IPS DF 6.9 (cell line): ENCODE data around the gene KIAA0513.

ENCODE experiments used
- DNase-seq: peaks from one replicate; pipeline ENCODE4 v3.0.0-alpha.2; 2013; ENCODE audit warnings: low read depth, low spot score
- H3K27ac ChIP-seq: one replicate; pipeline ENCODE4 v1.5.1; 2013; ENCODE audit warnings: low read length, control low read depth
- H3K27me3 ChIP-seq: 2 replicates; pipeline ENCODE4 v1.6.1; 2013; ENCODE audit warnings: mild to moderate bottlenecking, low read length; ENCODE audit not compliant: control insufficient read depth, insufficient read depth
- H3K36me3 ChIP-seq: 2 replicates; pipeline ENCODE4 v1.6.1; 2013; ENCODE audit warnings: low read length; ENCODE audit not compliant: control insufficient read depth, insufficient read depth
- H3K4me1 ChIP-seq: 2 replicates; pipeline ENCODE4 v1.6.1; 2013; ENCODE audit warnings: low read length; ENCODE audit not compliant: control insufficient read depth, insufficient read depth
- H3K4me3 ChIP-seq: 2 replicates; pipeline ENCODE4 v1.5.1; 2013; ENCODE audit warnings: mild to moderate bottlenecking, low read length
- H3K9me3 ChIP-seq: 2 replicates; pipeline ENCODE4 v1.6.1; 2013; ENCODE audit warnings: low read length, inconsistent platforms; ENCODE audit not compliant: control insufficient read depth, insufficient read depth
- WGBS: extraction: QIAGEN DNeasy Blood & Tissue Kit; methylation state at CpG from one replicate; pipeline ENCODE4 v1.1.7; 2013; ENCODE audit warnings: mixed read lengths, missing lambda C conversion rate; ENCODE audit not compliant: insufficient read length, insufficient coverage; 5-methylcytosine and 5-hydroxymethylcytosine counted together

Gene KIAA0513

GRCh38 chr16:85125570-85126393 lies 98.2 kb downstream of the KIAA0513 start:
- no peaks in the 10 kb centered on the region for H3K36me3 ChIP-seq
- no peaks in the 10 kb centered on the region for H3K9me3 ChIP-seq
- no peaks in the 10 kb centered on the region for H3K27me3 ChIP-seq
- no CpG with 5 or more reads among the region's 16 CpGs for WGBS
- peaks cover 5% of the 10 kb centered on the region; the same call in 1 of the 2 replicates for H3K4me1 ChIP-seq
- no peak overlapping the region for H3K4me3 ChIP-seq
- H3K27ac ChIP-seq, result no peak overlapping the region
- DNase-seq, result no peak

GRCh38 chr16:85126394-85126704 lies 98.8 kb downstream of the KIAA0513 start:
- Histone ChIP-seq H3K4me3 (no peak overlapping the region), H3K36me3 (no peaks in the 10 kb centered on the region), H3K4me1 (peaks cover 5% of the 10 kb centered on the region; the same call in 1 of the 2 replicates), H3K27ac (no peak overlapping the region), H3K27me3 (no peaks in the 10 kb centered on the region), H3K9me3 (no peaks in the 10 kb centered on the region)
- no CpG with 5 or more reads among the region's 12 CpGs for WGBS
- DNase-seq, result no peak

GRCh38 chr16:85126705-85127378 lies 99.2 kb downstream of the KIAA0513 start:
- no peaks in the 10 kb centered on the region for H3K9me3 ChIP-seq
- no peak overlapping the region for H3K27ac ChIP-seq
- no peak overlapping the region for H3K4me3 ChIP-seq
- H3K27me3 ChIP-seq, result no peaks in the 10 kb centered on the region
- DNase-seq, result no peak
- peaks cover 5% of the 10 kb centered on the region; the same call in 1 of the 2 replicates for H3K4me1 ChIP-seq
- H3K36me3 ChIP-seq, result no peaks in the 10 kb centered on the region
- WGBS, result no CpG with 5 or more reads among the region's 20 CpGs

GRCh38 chr16:85127379-85127723 lies 99.8 kb downstream of the KIAA0513 start:
- no peak for DNase-seq
- H3K27ac ChIP-seq, result no peak overlapping the region
- WGBS, result no CpG with 5 or more reads among the region's 3 CpGs
- no peaks in the 10 kb centered on the region for H3K9me3 ChIP-seq
- H3K27me3 ChIP-seq, result no peaks in the 10 kb centered on the region
- no peaks in the 10 kb centered on the region for H3K36me3 ChIP-seq
- H3K4me3 ChIP-seq, result no peak overlapping the region
- H3K4me1 ChIP-seq, result peaks cover 5% of the 10 kb centered on the region; the same call in 1 of the 2 replicates

GRCh38 chr16:85128079-85128837 lies 100.7 kb downstream of the KIAA0513 start:
- no peak for DNase-seq
- Histone ChIP-seq H3K27ac (no peak overlapping the region), H3K4me1 (peaks cover 5% of the 10 kb centered on the region; the same call in 1 of the 2 replicates), H3K4me3 (no peak overlapping the region), H3K36me3 (no peaks in the 10 kb centered on the region), H3K27me3 (no peaks in the 10 kb centered on the region), H3K9me3 (no peaks in the 10 kb centered on the region)
- WGBS, result no CpG with 5 or more reads among the region's 9 CpGs

- no peak overlapping the region for H3K27ac ChIP-seq
- no peak for DNase-seq
- WGBS, result no CpG with 5 or more reads among the region's 15 CpGs
- H3K27me3 ChIP-seq, result no peaks in the 10 kb centered on the region
- no peak overlapping the region for H3K4me3 ChIP-seq
- no peaks in the 10 kb centered on the region for H3K9me3 ChIP-seq
- peaks cover 5% of the 10 kb centered on the region; the same call in 1 of the 2 replicates for H3K4me1 ChIP-seq
- no peaks in the 10 kb centered on the region for H3K36me3 ChIP-seq
Measured at GRCh38 chr16:85129876-85130704, 102.5 kb downstream of the KIAA0513 start.

DNA sequence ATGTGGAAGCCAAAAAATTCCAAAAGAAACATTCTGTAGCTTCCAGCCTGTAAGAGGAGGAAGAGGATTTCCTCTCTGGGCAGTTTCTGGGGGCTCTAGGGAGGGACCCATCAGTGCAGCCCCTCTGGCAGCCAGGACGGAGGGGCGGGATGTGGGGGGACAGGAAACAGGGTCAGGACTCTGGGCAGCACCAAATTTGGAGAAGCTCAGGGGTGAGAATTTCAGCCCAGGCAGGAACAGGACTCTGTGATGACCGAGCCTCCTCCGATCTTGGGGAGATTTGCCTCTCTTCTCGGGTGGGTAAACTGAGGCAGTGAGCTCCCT lies 103.1 kb downstream of the KIAA0513 start:
- Histone ChIP-seq H3K27me3 (no peaks in the 10 kb centered on the region), H3K36me3 (no peaks in the 10 kb centered on the region), H3K4me3 (no peak overlapping the region), H3K9me3 (no peaks in the 10 kb centered on the region), H3K27ac (no peak overlapping the region), H3K4me1 (peaks cover 5% of the 10 kb centered on the region; the same call in 1 of the 2 replicates)
- DNase-seq, result no peak
- WGBS, result no CpG with 5 or more reads among the region's 5 CpGs

GRCh38 chr16:85132456-85133289 lies 105.1 kb downstream of the KIAA0513 start:
- Histone ChIP-seq H3K36me3 (no peaks in the 10 kb centered on the region), H3K27ac (no peak overlapping the region), H3K4me3 (no peak overlapping the region), H3K4me1 (0 out of 2 replicates have a peak, but pooled peaks cover 1% of the 10 kb centered on the region), H3K27me3 (no peaks in the 10 kb centered on the region), H3K9me3 (no peaks in the 10 kb centered on the region)
- DNase-seq, result no peak
- WGBS, result no CpG with 5 or more reads among the region's 20 CpGs

DNA sequence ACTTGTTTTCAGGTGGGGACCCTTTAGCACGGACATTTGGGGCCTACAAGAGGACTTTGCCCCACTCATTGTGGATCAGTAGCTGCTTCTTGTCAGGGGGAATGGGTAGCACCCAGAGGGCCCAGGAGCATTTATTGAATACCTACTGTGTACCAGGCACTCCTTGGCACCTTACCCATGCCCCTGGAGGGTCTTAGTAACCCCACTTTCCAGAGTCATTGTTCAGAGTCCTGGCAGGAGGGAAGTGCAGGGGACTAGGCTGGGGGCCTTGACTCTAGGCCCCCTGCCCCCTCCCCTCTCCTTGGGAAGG lies 105.7 kb downstream of the KIAA0513 start:
- Histone ChIP-seq H3K4me1 (0 out of 2 replicates have a peak, but pooled peaks cover 1% of the 10 kb centered on the region), H3K27me3 (no peaks in the 10 kb centered on the region), H3K36me3 (no peaks in the 10 kb centered on the region), H3K27ac (no peak overlapping the region), H3K4me3 (no peak overlapping the region), H3K9me3 (no peaks in the 10 kb centered on the region)
- DNase-seq, result no peak
- WGBS, result no CpG with 5 or more reads among the region's 1 CpG
